Activated CD4-positive, alpha-beta T cell treated with anti-CD3 and anti-CD28 coated beads, Interleukin-2, amount 50 U/mL, for 4 hours (primary cell): ENCODE measurements around the gene GNAI1.

Experiments
- DNase-seq, 2 experiments: peaks; one replicate each; pipeline ENCODE4 v3.0.0-alpha.2; 2020

The GNAI1 gene

DNA sequence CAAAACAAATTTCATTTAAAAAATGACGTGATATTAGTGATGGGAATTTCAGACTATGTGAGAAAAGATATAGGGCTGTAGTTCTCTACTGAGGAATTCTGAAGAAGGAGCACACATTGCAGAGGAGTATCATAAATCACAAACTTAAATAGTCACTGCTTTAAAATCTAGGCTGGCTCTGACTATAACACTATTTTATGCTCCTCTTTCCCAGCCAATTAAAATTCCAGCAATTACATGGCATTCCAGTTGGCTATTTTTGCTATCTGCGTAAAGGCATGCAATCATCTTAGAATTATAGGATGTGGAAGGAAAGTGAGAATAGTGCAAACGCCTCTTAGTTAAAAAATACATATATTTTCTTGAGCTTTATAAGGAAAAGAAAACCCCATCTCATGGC, 123.1 kb downstream of the GNAI1 start:
- no peak for DNase-seq

DNA sequence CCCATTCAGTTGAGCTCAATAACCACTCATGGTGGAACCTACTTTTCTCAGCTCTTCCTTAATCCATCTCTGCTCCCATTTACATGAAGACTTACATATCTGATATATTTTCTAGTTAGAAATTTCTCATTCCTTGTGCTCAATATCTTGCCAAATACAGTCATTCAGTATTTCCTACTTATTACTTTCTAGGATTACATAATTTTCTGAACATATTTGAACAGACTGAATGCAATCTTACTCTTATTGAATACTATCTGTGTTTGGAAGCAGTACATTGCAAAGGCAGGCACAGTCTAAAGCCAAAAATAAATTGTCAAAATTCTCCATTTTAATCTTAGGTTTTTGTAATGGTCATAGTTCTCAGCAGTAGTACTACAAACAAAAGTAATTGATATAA, 126.0 kb downstream of the GNAI1 start:
- no peak for DNase-seq

- no peak for DNase-seq
These were observed 128.7 kb downstream of the GNAI1 start for GRCh38 chr7:80263333-80263732.

DNA sequence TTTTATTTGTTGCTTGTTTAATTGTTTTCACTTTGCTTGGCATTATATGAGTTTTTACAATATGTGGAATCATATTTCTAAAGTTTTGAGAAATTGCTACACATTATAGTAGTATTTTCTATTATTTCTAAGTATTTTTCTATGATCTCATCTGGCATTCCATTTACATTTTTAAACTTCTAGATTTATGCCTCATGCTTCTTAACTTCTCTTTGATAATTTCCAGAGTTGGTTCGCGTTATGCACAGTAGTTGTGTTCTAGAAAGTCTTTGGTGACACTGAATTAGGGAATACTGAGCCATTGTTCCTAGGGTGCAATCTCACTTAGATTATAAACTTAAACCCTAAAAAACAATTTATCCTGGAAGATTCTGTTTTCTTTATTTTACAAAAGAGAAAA, 129.2 kb downstream of the GNAI1 start:
- no peak for DNase-seq

DNA sequence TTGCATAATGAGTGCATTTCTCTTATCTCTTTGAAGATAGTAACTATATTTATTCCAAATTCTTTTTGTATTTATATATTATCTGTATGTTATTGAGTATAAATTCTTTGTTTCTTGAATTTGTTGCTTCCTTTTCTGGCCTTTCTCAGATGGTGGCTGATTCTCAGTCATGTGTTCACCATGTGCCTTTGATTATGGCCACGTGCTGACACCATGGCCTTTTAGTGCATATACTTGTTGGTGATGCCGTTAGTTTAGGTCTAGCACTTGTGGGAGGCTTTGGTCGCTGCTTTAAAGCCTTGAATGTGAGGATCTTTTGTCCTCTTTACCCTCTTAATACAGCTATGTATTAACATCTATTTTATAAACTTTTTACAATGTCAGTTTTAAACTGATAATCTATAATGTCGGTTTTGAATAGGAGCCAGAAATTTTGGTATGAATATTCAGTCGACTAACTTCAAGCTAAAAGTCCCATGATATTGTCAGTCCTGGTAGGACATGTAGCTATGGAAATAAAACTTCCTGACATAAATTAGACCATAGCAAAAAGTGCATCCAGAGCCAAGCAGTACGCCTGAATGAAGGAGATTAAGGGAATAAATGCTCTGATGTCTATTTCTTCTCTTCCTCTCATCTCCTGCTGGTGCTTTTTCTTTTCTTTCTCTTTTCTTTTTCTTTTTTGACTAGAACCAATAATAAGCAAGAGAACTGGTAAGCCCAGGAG, 130.3 kb downstream of the GNAI1 start:
- no peak for DNase-seq

- DNase-seq = no peak
These were observed 138.1 kb downstream of the GNAI1 start for GRCh38 chr7:80272560-80273239.

DNA sequence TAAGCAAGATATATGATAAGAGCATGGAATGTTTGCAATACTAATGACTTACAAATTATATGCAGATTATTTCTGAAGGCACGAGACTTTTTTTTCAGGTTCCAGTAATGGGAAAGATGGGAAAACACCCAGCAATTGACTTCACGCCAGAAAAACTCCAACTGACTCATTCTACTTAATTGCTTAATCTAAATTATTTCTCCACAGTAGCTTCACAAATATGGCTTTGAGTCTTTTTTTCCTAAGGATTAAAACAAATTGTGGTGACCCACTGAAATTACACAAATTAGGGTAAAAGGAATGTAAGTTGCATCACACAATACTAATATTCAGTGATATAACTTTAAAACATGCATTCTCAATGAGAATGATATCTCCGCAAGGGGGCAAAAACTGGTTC, 138.7 kb downstream of the GNAI1 start:
- no peak for DNase-seq

GRCh38 chr7:80275192-80275605, 140.6 kb downstream of the GNAI1 start:
- DNase-seq = no peak
